ENCODE data around the gene MARCOL. TPM values are rescaled to one million over a fixed set of nuclear protein-coding genes. Genes with fewer than 3 reads are reported as not detected.

Gene MARCOL
- total and polyA plus RNA-seq, 2 donors (not counting 1 experiment from before 2014, with no cell fraction given), result not detected

DNA sequence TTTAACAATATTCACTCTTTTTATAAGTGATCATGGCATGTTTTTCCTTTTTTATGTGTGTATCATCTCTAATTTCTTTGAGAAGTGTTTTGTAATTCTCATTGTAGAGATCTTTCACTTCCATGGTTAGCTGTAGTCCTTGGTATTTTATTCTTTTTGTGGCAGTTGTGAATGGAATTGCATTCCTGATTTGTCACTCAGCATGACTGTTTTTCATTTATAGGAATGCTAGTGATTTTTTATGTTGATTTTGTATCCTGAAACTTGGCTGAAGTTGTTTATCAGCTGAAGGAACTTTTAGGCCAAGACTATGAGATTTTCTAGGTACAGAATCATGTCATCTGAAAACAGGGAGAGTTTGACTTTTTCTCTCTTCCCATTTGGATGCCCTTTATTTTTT is 17.1 kb downstream of the MARCOL start:
- Histone ChIP-seq H3K27ac (ENCODE audit: insufficient read depth, low read length) (no peak overlapping the region), H3K9me3 (ENCODE audit: control insufficient read depth, insufficient read depth, low read depth, low read length) (no peaks in the 10 kb centered on the region), H3K79me2 (ENCODE audit: control insufficient read depth, insufficient read depth, low read length) (no peaks in the 10 kb centered on the region), H3K36me3 (ENCODE audit: control insufficient read depth, insufficient read depth, low read length) (no peaks in the 10 kb centered on the region), H3K27me3 (ENCODE audit: control insufficient read depth, insufficient read depth, low read length) (no peaks in the 10 kb centered on the region), H4K20me1 (ENCODE audit: control insufficient read depth, extremely low read depth, insufficient read depth, low read length) (no peaks in the 10 kb centered on the region), H3K4me1 (ENCODE audit: control insufficient read depth, extremely low read depth, insufficient read depth, low read length) (no peaks in the 10 kb centered on the region), H3K4me3 (replicated peaks in 1 of 4; ENCODE audit: control extremely low read depth in 1 of 4, insufficient read depth in 1 of 4, low read depth in 3 of 4, low read length in 4 of 4) (no peak overlapping the region), H3K9ac (ENCODE audit: insufficient read depth, low read length) (no peak overlapping the region), H3K4me2 (ENCODE audit: extremely low read depth, insufficient read depth, low read length) (no peak overlapping the region), H2AFZ (ENCODE audit: low read length) (no peak overlapping the region)
- no peak for DNase-seq (ENCODE audit: low read depth in 2 of 2)
- TF ChIP-seq, protein P1, sequence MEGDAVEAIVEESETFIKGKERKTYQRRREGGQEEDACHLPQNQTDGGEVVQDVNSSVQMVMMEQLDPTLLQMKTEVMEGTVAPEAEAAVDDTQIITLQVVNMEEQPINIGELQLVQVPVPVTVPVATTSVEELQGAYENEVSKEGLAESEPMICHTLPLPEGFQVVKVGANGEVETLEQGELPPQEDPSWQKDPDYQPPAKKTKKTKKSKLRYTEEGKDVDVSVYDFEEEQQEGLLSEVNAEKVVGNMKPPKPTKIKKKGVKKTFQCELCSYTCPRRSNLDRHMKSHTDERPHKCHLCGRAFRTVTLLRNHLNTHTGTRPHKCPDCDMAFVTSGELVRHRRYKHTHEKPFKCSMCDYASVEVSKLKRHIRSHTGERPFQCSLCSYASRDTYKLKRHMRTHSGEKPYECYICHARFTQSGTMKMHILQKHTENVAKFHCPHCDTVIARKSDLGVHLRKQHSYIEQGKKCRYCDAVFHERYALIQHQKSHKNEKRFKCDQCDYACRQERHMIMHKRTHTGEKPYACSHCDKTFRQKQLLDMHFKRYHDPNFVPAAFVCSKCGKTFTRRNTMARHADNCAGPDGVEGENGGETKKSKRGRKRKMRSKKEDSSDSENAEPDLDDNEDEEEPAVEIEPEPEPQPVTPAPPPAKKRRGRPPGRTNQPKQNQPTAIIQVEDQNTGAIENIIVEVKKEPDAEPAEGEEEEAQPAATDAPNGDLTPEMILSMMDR (conservative IDR thresholded peaks at IDR 0.05 in 1 of 2, IDR thresholded peaks at IDR 0.05 in 1 of 2; ENCODE audit: low read depth in 1 of 2, low read length in 2 of 2), result no peak
- TF ChIP-seq EZH2 (IDR thresholded peaks at IDR 0.05; ENCODE audit: low read length, missing control alignments), result no peak

DNA sequence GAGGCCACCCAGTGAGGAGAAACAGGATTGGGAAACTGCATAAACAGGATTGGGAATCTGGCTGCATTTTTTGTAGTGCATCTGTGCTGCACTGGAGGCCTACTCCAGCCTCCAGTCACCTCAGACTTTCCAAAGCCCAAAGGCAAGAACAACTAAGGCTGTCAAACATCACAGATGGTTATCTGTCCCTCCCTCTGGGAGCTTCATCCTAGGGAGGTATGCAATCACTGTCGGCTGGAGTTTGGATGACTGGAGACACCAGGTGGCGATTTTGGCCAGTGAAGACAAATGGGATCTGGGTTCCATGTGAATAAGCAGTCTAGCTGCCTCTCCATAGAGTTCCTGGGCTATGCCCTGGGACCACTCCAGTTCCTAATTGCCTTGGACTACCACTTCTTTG is 21.0 kb downstream of the MARCOL start:
- no peak overlapping the region for H2AFZ ChIP-seq (ENCODE audit: low read length)
- H3K79me2 ChIP-seq (ENCODE audit: control insufficient read depth, insufficient read depth, low read length), result no peaks in the 10 kb centered on the region
- H4K20me1 ChIP-seq (ENCODE audit: control insufficient read depth, extremely low read depth, insufficient read depth, low read length), result no peaks in the 10 kb centered on the region
- H3K9me3 ChIP-seq (ENCODE audit: control insufficient read depth, insufficient read depth, low read depth, low read length), result no peaks in the 10 kb centered on the region
- H3K27ac ChIP-seq (ENCODE audit: insufficient read depth, low read length), result no peak overlapping the region
- H3K36me3 ChIP-seq (ENCODE audit: control insufficient read depth, insufficient read depth, low read length), result no peaks in the 10 kb centered on the region
- H3K9ac ChIP-seq (ENCODE audit: insufficient read depth, low read length), result no peak overlapping the region
- TF ChIP-seq EZH2 (IDR thresholded peaks at IDR 0.05; ENCODE audit: low read length, missing control alignments), result no peak
- TF ChIP-seq, protein P1 (conservative IDR thresholded peaks at IDR 0.05 in 1 of 2, IDR thresholded peaks at IDR 0.05 in 1 of 2; ENCODE audit: low read depth in 1 of 2, low read length in 2 of 2), result no peak
- H3K4me1 ChIP-seq (ENCODE audit: control insufficient read depth, extremely low read depth, insufficient read depth, low read length), result no peaks in the 10 kb centered on the region
- no peak for DNase-seq (ENCODE audit: low read depth in 2 of 2)
- no peaks in the 10 kb centered on the region for H3K27me3 ChIP-seq (ENCODE audit: control insufficient read depth, insufficient read depth, low read length)
- no peak overlapping the region for H3K4me3 ChIP-seq (replicated peaks in 1 of 4; ENCODE audit: control extremely low read depth in 1 of 4, insufficient read depth in 1 of 4, low read depth in 3 of 4, low read length in 4 of 4)
- no peak overlapping the region for H3K4me2 ChIP-seq (ENCODE audit: extremely low read depth, insufficient read depth, low read length)

DNA sequence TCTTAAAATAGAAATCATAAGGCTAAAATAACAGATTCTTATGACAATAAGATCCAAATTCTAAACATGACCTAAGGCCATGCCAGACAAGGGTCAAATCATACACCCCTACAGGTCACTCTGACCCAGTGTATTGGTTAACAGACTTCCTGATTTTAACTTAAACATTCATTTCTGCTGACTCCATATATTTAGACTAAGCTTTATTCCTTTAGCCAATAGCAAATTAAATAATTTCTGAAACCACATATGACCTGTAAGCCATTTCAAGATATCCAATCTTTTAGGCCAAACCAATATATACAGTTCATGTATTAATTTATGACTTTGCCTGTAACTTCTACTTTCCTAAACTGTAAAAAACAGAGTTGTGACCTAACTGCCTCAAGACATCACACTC is 22.9 kb downstream of the MARCOL start:
- Histone ChIP-seq H3K79me2 (ENCODE audit: control insufficient read depth, insufficient read depth, low read length) (no peaks in the 10 kb centered on the region), H3K4me2 (ENCODE audit: extremely low read depth, insufficient read depth, low read length) (no peak overlapping the region), H3K36me3 (ENCODE audit: control insufficient read depth, insufficient read depth, low read length) (no peaks in the 10 kb centered on the region), H3K4me3 (replicated peaks in 1 of 4; ENCODE audit: control extremely low read depth in 1 of 4, insufficient read depth in 1 of 4, low read depth in 3 of 4, low read length in 4 of 4) (no peak overlapping the region), H3K9me3 (ENCODE audit: control insufficient read depth, insufficient read depth, low read depth, low read length) (no peaks in the 10 kb centered on the region), H4K20me1 (ENCODE audit: control insufficient read depth, extremely low read depth, insufficient read depth, low read length) (no peaks in the 10 kb centered on the region), H3K27ac (ENCODE audit: insufficient read depth, low read length) (no peak overlapping the region), H2AFZ (ENCODE audit: low read length) (no peak overlapping the region), H3K4me1 (ENCODE audit: control insufficient read depth, extremely low read depth, insufficient read depth, low read length) (no peaks in the 10 kb centered on the region), H3K27me3 (ENCODE audit: control insufficient read depth, insufficient read depth, low read length) (no peaks in the 10 kb centered on the region), H3K9ac (ENCODE audit: insufficient read depth, low read length) (no peak overlapping the region)
- TF ChIP-seq, protein P1 (conservative IDR thresholded peaks at IDR 0.05 in 1 of 2, IDR thresholded peaks at IDR 0.05 in 1 of 2; ENCODE audit: low read depth in 1 of 2, low read length in 2 of 2), result no peak
- TF ChIP-seq EZH2 (IDR thresholded peaks at IDR 0.05; ENCODE audit: low read length, missing control alignments), result no peak
- DNase-seq (ENCODE audit: low read depth in 2 of 2), result no peak

Data from fibroblast of lung (primary cell).